Stimulated activated CD4-positive, alpha-beta T cell treated with anti-CD3 and anti-CD28 coated beads, TNF-alpha, amount 100 ng/mL, for 24 hours (primary cell): ENCODE data around the gene FNBP1.
"Not testable (repeated sequence)": the region's sequence is repeated elsewhere in the genome, so short reads cannot be mapped to it uniquely, and the experiment has no call there.

Experiments used
- DNase-seq, 3 experiments: peaks; one replicate each; pipeline ENCODE4 v3.0.0-alpha.2; 2020; ENCODE audit warnings: low read depth in 3 of 3

Gene FNBP1

DNA sequence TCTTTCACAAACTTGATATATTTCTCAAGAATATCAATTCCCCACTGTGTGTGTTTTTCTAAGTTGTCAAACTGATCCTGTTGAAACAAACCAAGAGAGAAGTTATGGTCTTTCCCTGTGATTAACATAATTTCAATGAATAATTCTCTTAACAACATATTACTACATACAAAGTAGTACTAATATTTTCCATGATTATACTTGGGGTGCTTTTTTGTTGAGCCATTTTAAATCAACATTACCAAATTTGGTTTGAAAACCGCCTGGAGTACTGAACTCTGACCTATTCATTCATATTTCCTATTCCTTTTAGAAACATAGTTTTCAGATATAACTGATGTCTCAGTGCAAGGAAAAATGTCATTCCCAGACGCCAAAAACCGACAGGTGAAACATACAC is 48.1 kb downstream of the FNBP1 start:
- no peak for DNase-seq

DNA sequence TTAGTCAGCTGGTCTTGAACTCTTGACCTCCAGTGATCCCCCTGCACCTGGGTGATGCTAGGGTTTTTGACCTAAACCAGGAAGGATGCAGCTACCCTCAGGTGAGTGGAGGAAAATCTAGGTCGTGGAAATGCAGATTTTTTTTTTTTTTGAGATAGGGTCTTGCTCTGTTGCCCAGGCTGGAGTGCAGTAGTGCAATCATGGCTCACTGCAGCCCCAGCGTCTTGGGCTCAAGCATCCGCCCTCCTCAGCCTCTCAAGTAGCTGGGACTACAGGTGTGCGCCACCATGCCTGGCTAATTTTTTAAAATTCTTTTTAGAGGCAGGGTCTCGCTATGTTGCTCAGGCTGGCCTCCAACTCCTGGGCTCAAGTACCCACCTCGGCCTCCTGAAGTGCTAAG is 51.9 kb downstream of the FNBP1 start:
- not testable (repeated sequence) for DNase-seq

DNA sequence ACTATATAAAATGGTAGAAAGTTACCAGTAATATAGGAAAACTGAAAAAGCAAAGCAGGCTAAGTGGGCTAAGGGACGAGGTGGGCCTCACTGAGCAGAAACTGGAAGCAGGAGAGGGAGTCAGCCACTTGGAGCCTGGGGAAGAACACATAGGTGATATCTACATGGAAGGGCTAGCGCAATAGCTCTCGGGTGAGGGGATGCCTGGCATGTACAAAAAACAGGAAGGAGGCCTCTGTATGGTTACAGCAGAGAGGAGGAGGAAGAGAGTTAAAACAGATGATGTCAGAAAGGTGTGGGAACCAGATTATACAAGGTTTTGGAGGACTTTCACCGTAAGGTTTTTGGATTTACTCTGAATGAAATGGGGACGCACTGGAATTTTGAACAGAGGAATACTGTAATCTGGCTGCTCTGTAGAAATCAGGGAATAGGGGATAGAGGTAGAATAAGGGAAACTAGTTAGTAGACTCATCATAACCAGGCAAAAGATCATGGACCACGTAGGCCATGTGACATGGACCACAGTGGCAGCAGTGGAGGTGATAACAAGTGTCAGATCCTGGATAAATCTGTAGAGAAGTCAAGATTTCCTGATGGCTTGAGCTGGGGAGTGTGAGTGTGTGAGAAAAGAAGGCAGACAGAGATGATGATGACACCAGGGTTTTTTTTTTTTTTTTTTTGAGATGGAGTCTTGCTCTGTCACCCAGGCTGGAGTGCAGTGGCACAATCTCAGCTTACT is 52.5 kb downstream of the FNBP1 start:
- no peak for DNase-seq

DNA sequence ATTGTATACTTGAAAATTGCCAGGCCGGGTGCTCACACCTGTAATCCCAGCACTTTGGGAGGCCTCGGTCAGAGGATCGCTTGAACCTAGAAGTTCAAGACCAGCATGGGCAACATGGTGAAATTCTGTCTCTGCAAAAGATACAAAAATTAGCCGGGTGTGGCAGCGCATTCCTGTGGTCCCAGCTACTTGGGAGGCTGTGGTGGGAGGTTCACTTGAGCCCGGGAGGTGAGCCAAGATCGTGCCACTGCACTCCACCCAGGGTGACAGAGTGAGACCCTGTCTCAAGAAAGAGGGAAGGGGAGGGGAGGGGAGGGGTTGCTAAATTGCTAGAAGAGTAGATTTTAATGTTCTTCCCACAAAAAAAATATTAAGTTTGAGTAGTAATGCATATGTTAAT is 53.2 kb downstream of the FNBP1 start:
- no peak for DNase-seq

DNA sequence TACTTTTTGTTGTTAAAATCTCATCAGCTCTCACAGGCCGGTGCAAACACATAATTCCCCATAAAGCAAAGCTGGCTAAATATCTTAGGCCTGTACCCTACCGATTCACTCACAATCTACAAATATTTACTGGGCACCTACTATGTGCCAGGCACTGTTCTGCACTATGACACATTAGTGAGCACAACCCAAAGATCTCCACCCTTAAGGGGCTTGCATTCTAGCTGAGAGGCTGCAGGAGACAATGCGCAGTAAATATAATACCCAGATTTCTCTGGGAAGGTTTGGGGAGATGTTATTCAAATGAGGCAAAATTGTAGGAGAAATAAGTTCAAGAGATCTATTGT is 53.7 kb downstream of the FNBP1 start:
- DNase-seq, result no peak

DNA sequence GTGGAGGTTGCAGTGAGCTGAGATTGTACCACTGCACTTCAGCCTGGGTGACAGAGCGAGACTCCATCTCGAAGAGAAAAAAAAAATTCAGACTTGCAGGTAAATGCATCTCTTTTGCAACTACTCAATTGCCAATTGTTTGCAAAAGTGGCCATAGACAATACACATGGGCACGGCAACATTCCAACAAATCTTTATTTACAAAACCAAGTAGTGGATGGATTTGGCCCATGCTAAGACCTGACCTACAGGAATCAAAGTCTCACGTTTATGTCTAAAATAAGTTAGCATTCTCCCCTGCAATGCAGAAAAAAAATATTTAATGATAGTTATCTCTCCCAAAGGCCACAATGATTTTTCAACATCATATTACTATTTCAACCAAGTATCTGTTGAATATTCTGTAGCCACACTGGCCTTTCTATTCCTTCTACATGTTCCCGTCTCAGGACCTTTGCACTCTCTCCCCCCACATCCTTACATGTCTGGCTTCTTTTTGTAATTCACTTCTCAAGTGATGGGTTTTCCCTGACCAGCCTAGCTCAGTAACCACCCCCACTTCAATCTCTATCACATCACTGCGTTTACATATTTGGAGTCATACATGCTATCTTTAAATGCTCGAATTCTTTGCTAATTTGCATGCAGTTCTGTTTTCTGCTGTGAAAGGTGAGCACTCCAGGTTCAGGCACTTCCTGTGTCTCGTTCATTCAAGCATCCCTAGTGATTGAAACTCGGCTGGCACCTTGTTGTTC is 54.2 kb downstream of the FNBP1 start:
- DNase-seq, result no peak

DNA sequence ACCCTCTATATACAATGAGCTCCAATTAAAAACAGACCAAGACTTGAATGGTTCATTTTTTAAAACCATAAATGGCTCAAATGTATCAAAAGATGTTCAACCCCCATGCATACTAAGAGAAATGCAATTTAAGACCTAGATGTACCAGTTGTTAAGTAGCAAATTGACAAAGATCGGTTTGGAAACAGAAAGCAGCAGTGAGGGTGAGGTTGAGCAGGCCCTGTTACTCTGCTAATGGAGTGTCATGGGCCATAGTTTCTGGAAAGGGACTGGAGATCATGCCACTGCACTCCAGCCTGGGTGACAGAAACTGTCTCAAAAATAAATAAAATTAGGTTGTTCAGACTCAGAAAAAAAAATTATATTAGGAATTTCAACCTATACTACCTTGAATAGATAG is 55.0 kb downstream of the FNBP1 start:
- DNase-seq, result no peak

DNA sequence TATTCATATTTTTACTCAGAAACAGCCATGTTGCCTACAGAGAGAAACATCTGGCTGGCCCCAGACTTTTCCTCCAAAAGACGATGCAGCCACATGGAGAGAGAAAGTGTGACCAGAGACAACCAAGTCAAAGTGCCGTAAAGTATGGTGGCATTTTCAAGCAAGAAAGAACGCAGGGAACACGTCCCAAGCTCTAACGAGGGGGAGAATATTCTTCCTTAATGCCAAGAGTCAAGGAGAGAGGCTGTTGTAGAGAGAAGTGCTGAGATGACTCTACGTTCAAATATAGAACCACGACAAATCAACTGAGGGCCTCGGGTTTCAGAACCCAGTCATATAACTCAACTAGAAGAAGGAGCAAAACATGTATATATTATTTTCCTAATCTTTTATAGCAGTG is 55.9 kb downstream of the FNBP1 start:
- DNase-seq, result no peak

DNA sequence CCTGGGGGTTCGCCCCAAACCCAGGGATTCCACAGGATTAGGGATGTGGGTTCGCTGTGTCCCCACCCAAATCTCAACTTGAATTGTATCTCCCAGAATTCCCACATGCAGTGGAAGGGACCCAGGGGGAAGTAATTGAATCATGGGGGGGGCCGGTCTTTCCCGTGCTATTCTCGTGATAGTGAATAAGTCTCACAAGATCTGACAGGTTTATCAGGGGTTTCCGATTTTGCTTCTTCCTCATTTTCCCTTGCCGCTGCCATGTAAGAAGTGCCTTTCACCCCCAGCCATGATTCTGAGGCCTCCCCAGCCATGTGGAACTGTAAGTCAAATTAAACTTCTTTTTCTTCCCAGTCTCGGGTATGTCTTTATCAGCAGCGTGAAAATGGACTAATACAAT is 58.4 kb downstream of the FNBP1 start:
- not testable (repeated sequence) for DNase-seq

DNA sequence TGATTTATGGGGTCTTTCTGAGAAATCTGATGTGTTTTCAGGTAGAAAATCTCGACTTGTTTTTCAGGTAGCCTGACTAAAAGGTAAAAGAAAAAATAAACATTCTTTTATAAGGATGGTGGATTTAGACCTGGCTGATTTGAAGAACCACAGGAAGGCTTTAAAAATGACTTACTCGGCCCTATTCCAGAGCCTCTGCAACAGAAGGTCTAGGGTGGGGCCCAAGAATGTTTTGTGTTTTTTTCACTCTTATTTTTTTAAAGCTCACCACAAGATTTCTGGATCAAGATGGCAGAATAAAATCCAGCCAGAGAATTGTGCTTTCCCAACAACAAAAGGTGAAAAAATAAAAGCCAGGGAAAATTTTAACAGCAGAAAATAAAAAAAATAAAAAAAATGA is 59.1 kb downstream of the FNBP1 start:
- DNase-seq, result no peak

DNA sequence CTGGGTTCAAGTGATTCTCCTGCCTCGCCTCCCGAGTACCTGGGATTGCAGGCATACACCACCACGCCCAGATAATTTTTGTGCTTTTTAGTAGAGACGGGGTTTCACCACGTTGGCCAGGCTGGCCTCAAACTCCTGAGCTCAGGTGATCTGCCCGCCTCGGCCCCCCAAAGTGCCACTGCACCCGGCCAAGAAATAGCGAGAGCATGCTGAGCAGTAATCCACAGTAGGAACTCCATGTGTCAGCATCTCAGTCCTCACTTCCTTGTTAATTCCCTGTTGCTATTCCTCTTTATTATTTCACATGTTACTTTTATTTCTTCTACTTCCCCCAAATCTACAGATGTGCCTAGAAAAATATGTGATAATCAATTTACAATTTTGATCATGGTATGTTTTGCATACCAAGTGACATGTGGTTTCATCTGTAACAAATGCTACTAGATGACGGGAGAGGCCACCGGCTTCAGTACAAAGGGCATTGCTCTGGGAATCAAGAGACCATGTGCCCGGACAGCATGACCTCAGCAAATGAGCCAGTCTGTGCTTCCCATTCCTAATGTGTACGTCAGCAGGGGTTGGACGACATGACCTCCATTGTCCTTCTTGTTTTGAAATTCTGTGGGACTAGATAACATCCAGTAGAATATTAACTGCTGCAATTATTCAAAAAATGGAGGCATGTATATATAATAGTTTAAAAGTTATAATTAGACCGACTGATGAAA is 61.6 kb downstream of the FNBP1 start:
- no peak for DNase-seq

DNA sequence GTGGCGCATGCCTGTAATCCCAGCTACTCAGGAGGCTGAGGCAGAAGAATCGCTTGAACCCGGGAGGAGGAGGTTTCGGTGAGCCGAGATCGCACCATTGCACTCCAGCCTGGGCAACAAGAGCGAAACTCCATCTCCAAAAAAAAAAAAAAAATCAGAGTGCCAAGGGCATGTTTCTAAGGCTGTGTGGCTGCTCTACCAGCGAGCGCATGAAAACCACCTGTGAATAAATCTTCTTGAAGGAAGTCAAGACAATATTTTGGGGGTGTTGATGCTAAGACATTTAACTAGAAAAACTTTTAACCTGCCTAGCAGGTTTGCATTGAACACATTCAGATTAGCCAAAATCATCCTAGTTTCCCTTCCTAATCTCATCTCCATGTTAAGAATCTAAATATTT is 62.8 kb downstream of the FNBP1 start:
- DNase-seq, result not testable (repeated sequence)

DNA sequence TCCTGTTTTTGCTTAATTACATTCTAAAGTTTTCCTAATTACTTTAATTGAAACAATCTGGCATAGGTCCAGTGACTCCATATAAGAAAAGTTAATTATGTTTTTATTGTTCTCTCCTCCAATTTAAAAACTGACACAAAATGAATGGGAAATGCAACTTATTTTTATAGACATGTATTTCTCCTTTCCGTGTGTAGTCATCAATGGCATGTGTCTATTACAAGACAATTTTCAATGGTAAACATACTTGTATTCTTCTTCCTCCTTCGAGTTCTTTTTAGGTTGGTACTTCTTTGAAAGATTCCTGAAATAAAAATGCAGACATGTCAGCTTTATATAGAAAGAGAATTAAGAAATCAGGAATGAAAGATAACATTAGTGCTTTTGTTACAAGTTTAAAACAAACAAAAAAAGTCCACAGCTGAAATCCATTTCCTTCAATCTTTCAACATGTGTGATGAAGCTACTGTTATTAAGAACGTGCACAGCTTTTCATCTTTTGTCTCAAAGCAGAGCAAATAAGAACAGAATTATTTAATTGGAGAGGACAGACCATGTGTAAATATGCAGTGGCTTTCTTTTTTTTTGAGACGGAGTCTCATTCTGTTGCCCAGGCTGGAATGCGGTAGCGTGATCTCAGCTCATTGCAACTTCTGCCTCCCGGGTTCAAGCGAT is 63.8 kb downstream of the FNBP1 start:
- no peak for DNase-seq

DNA sequence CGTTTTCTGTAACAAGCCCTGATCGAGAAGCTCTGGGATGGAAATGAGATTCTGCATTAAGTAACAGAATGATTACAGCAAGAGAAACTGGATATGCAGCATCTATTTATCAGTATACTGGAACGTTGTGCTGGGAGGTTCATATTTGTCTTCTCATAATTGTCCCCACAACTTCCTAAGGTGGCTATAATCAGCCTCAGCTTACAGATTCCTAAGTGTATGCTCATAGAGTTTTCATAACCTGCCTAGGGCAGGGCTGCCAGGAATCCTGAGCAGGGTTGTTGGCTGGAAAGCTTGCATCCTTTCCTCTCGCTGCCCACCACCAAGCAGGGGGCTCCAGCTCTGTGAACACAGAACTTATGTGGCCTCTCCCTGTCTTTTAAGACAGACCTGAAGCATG is 70.2 kb downstream of the FNBP1 start:
- DNase-seq, result no peak

DNA sequence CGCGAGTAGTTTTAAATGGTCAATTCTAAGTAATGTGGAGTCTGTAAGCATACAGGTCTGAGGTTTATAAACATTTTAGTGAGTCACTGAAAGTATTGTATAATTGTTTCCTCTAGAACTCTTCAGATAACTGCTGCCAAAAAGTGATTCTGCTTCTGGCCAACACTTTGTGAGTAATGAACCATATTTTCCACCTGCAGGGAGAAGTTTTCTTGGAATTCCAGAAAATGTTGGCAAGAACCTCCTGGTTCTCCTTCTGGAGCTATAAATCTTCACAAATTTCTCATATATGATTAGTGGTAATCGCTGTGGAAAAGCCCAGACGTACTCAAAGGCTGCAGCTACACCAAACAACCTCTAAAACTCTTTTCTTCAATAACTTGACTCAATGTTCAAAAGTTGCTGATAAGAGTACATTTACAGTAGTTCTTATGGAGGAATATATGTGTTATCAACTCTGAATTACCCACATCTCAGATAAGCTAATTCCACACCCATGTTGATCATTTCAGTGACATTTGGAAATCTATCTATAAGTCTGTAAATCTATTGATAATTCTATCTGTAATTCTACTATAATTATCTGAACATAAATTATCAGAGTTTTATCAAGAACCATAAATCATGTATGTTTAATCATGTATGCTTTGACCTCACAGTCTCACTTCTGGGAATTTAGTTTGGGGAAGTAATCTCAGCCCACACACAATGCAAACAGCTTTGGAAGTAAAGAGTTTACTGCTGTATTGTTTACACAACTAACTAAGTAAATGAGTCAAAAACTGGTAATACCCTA is 74.1 kb downstream of the FNBP1 start:
- no peak for DNase-seq

DNA sequence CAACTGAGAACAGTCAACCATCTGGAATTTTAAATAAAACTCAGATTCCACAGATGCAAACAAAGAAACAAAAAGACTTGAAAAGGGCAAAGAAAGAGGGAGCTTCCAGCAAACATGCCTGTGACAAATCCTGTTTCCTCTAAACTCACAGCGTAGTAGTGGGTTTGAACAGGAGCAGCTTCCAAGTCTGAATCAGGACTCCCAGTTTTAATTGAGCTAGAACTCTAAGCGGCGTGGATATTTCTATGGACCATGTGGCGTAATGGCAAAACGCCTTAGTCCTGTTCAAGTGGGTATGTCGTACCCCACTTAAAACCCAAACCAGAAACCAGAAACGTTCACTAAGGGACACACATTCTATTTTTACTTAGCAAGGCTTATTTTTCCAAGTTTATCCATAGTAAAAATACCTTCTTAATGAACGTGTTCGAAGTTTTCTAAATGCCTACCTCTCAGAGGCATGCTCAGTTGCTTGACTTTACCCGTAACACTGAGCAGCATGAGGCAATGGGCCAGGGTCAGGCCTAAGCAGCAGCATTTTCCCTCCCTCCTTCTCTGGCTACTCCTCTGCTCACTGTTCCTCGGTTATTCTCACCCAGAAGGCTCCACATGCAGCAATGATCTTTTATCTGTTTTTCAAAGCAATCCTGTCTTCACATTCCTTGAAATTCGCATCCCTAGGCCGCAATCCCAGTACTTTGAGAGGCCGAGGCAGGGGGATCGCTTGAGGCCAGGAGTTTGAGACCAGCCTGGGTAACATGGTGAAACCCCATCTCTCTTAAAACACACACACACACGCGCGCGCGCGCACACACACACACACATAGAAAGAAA is 77.9 kb downstream of the FNBP1 start:
- DNase-seq, result no peak

DNA sequence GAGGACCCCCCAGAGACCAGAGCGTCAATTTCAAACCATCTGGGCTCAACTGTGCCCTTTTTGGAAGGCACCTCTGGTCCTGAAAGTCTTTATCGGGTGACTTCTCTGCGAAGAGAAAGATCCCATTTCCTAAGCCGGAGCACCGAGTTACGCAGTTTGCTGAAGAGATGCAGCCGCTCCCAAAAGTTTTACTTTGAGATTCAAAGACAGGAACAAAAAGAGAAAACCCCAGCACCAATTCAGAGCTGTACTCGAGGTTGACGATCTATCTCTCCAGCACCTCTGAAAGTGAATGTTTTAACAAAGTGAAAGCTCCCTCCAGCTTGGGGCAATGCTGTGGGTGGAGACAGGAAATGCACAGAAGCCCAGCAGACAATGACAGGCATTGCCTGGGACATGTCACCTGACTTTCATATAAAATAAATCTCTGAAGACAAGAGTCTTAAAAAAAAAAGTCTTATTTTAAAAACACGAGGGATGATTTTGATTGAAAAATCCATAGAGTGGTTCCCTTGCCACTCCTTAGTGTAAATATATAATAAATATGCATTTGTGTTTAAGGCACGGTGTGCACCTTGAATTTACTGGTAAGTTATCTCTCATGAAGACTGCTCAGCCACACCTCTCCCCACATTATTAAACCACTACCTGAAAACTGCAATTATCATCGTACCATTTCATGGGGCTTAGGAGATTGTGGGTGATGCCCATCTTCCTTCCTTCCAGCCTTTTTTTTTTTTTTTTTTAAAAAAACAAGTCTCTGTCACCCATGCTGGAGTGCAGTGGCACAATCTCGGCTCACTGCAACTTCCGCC is 79.9 kb downstream of the FNBP1 start:
- DNase-seq, result peak; percentile 41 to 60 (median 58)

DNA sequence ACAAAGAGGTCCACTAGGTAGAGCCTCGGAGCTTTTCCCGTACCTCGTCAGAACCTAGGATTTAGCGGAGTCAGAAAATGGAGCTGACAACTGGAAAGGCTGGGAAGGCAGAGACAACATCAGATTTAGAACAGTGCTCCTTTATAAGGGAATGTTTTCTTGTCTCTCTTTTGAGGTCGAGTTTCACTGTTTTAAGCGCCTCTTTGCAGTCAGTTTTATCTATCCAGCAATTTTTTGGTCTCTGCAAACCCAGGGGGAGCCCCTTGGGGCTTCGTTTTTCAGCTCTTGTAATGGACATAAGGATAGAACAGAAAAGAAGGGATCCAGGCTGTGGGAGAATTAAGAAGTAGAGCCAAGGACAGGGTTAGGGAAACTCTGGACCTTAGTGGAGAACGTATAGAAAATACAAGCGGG is 80.5 kb downstream of the FNBP1 start:
- no peak for DNase-seq

DNA sequence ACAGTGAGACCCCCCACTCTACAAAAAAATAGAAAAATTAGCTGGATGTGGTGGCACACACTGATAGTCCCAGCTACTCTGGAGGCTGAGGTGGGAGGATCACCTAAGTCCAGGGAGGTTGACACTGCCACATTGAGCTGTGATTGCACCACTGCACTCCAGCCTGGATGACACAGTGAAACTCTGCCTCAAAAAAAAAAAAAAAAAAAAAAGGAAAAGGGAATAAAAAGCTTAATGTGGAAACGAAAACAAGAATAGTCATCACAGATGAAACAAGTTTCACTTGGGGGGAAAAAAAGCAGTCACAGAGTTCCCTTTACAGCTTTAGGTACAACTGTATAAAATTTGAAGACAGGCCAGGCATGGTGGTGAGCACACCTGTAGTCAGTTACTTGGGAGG is 84.2 kb downstream of the FNBP1 start:
- DNase-seq, result no peak
